GM18520 (cell line): ENCODE data around the gene INPP4B.

Experiments used
- ATAC-seq: cut with Tn5 transposase; IDR thresholded peaks from one replicate; pipeline ENCODE4 v1.9.1; 2021; ENCODE audit not compliant: unreplicated experiment

Gene INPP4B

GRCh38 chr4:142164767-142165500, 681.2 kb downstream of the INPP4B start:
- ATAC-seq: no peak

GRCh38 chr4:142161086-142161485, 685.0 kb downstream of the INPP4B start:
- ATAC-seq: no peak

GRCh38 chr4:142160509-142160908, 685.6 kb downstream of the INPP4B start:
- no peak for ATAC-seq

- no peak for ATAC-seq
Observed at GRCh38 chr4:142158980-142159379, 687.1 kb downstream of the INPP4B start.

DNA sequence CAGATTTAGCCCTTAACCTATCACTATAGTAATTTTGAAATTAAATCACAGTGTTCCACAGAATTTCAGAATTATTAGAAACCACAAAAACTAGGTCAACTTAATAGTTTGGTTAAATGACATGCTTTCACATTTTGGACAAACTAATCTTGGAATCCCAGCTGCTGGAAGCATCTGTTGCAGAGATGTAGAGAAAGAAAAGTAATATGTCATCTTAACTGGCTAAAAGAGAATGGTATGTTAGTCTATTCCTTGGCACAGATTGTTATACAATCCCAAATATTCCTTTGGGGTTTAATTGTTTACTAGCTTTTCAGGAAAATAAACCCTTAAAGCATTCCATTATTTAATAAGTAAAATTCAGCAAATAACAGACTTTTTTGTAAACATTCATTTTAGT, 689.8 kb downstream of the INPP4B start:
- no peak for ATAC-seq

- ATAC-seq: no peak
Observed at GRCh38 chr4:142155347-142155746, 690.8 kb downstream of the INPP4B start.

DNA sequence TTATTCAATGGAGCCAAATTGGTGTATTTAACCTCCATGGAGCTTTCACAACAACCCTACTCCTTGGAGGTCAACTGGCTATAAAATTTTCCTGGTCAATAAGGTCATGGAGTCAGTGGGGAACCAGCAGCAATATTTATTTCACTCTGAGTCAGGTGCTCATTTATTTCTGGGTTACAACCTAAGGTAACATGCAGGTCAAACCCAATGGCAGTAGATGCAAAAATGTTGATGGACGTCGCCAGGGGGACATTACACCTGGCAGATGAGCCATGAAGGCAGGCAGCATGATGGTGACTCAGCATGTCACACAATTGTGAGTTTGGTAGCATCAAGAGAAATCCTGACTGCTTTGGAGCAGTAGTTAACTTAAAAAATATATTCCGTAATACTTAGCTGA, 695.6 kb downstream of the INPP4B start:
- ATAC-seq: no peak

DNA sequence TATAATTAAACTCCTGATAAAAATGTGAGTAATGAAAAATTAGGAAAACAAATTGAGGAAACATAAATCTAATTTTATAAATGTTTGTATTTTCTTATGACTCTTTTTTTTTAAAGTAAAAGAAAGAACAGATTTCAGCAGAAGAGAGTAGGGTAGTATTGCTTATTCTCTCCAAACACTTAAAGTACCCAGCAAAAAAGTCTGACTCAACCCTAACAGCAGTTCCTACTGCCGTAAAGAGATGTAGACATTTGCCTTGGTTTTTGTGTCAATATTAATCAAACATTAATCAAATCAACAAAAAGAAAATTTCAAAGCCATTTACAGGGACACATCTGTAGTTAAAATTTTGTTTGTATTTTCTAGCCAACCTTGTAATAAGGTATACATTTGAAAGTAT, 701.3 kb downstream of the INPP4B start:
- no peak for ATAC-seq

- ATAC-seq: no peak
Observed at GRCh38 chr4:142142366-142143054, 703.6 kb downstream of the INPP4B start.

DNA sequence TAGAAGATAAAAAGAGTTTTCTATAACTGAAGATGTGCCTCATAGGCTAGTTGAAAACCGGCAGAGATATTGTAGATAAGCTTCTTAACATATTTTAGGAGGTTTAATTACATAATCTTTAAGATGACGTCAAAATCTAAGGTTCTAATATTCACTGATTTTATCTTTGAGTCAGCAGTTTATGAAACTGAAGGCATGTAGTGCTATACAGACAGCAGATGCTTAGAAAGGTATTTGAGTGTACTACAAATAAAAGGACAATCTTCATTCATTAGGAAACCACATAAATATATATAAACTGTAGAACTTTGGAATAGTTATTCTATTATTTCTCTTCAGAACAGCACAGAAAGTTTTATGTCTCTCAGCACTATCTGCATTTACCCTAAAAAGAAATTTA, 704.9 kb downstream of the INPP4B start:
- ATAC-seq: no peak

DNA sequence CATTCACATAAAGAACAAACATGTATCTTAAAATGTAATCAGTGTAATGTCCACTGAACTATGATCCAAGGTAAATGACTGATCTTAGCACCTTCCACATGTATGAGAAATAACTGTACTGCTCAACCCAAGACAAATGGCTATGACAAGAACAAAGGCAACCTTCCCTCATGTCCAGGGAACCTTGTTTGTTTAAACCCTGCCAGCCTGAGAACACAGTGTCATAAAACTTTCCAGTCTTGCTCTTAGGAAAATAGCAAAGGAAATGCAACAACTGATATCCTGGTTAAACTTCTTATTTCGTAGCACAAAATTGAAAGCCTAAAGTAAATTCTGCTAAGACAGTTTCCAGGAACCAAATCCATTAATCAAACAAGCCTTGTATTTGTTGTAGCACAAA, 715.4 kb downstream of the INPP4B start:
- ATAC-seq: no peak

DNA sequence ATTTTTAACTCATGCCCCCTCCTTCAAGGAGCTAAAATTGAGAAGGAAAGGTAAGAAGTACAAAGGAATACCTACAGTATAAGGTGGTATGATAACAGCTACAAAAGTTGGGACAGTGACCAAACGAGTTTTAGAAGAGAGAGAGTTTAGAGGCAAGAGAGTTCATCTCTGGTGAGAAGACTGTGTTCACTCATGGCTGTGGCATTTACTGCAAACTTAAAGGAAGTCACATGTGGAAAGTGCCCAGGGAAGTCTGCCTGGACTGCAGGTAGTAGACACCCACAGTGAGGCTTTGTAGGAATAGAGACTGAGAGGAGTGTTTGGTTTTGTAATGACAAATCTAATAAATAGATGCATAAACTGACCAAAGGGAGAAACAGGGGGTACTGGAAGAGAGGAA, 716.2 kb downstream of the INPP4B start:
- ATAC-seq: no peak

GRCh38 chr4:142129473-142129872, 716.6 kb downstream of the INPP4B start:
- no peak for ATAC-seq

GRCh38 chr4:142128529-142128928, 717.6 kb downstream of the INPP4B start:
- ATAC-seq: no peak

DNA sequence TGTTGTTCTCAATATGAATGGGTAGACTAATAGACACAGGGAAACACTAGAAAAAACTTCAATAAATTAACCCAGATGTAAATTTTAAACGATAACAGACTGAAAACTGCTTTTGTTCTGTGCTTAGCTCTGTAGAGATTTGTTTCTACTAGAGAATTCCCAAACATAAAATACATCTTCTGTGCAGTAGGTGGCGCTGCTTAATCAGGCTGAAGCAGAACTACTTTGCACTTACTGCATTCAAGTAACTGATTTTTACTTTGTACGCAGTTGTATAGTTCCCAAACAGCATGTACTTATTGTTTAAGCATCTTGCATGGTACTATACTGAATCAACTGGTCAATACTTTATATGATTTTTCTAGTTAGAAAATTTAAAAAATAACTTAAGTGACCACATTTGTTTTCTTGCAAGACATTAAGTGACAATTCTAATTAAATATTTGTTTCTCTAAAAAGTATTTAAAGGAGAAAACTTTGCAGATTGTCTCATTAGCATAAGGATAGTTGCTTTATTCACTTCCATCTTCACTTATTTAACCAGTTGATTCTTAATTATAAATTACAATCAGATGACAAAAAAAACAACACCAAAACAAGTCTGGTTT, 719.1 kb downstream of the INPP4B start:
- ATAC-seq: peak; percentile 75

- no peak for ATAC-seq
Observed at GRCh38 chr4:142124874-142125273, 721.2 kb downstream of the INPP4B start.

DNA sequence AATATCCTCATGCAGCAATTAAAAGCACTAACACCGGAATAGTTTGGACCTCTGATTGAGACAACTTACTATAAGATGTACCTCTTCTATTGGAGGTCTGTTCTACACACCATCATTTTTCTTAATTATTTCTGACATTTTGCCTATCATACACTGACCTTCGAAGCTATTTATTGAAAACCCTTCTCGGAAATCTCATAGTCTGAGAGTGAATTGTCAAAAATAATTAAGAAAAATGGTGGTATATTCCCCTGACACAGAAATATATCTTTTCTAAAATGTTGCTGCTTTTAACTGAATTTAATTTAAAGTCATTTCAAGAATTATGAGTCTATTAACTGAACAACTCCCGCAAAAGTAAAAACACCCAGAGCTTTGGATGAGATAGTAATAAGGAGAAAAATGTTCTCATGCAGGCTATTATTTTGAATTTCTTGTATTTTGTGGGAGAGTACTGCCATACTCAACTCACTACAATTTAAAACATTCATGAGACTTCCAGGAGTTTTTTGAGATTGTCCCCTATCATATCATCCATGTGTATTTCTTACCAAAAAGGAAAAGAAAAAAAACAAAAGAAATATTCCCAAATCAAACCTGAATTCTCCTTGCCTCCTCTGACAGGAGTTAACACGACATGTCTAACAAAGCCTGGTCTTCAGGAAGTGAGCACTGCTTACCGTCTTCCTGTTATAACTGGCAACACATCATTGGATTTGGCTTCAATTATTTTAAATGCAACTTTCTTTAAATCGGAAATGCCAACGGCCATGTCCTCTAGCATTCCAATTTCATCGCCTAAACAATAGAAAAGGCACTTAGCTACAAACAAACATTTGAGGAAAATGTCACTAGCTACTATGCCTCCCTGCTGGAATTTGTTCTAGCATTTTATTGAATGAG, 724.4 kb downstream of the INPP4B start:
- no peak for ATAC-seq

DNA sequence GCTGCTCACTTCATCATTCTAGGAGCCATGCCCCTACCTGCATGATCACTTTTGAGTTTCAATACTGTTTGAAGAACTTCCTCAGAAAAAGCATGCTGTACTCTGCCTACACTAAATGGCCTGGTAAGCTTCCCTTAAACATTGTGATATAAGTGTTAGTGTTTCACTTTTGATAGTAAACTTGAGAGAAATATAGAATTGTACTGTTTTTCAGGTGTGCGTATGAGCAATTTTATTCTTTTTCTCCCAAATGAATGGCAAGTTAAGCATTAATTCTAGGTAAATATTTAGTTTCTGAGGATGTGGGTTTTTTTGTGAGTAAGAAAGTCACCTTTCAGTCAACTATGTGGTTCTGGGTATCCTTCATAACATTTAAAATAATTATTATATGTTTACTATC, 725.2 kb downstream of the INPP4B start:
- no peak for ATAC-seq

- no peak for ATAC-seq
Observed at GRCh38 chr4:142112451-142112850, 733.6 kb downstream of the INPP4B start.

DNA sequence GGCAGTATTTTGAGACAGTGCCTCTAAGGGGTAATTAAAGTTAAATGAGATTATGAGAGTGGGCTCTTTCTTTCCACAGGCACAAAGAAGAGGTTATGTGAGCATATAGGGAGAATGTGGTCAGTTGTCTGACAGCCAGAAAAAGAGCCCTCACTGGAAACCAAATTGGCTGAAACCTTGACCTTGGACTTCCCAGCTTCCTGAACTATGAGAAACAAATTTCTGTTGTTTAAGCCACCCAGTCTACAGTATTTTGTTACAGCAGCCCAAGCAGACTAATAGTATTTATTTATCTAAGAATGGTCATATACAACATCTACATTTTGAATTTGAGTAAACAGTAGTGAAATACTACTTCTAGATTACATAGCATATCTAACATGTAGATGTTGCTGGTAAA, 736.0 kb downstream of the INPP4B start:
- no peak for ATAC-seq

DNA sequence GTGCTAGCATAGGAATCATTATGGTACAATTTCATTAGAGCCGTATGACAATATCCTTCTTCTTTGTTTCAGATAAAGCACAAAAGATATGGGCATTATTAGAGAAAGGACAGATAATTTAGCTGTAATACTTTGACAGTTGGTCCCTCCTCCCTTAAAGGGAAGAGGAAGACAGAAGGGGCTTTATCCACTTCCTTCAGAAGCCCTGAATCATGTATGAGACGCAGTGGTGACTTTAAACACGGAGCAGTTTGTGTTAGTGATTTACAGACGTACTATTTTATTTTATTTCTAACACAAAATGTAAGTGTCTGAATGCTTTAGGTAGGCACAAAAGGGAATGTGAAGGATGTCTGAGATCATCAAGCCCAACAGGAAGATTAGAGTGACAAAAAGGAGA, 742.1 kb downstream of the INPP4B start:
- no peak for ATAC-seq
